Measurements from ENCODE around the gene MST1.

MST1 gene

GRCh38 chr3:49683162-49683561 lies 6.1 kb downstream of the MST1 start:
- Histone ChIP-seq H3K9me3 (no peaks in the 10 kb centered on the region), H3K27ac (no peak overlapping the region), H3K4me3 (ENCODE audit: low read depth in 1 of 2, low read length in 1 of 2) (no peak overlapping the region), H3K4me1 (ENCODE audit: control insufficient read depth in 1 of 2, insufficient read depth in 1 of 2, low read depth in 1 of 2, low read length in 1 of 2) (peaks cover 0 to 10% of the 10 kb centered on the region in 2 experiments), H3K27me3 (peaks cover 37% of the 10 kb centered on the region), H3K36me3 (peaks cover 70% of the 10 kb centered on the region)
- TF ChIP-seq, protein P1, sequence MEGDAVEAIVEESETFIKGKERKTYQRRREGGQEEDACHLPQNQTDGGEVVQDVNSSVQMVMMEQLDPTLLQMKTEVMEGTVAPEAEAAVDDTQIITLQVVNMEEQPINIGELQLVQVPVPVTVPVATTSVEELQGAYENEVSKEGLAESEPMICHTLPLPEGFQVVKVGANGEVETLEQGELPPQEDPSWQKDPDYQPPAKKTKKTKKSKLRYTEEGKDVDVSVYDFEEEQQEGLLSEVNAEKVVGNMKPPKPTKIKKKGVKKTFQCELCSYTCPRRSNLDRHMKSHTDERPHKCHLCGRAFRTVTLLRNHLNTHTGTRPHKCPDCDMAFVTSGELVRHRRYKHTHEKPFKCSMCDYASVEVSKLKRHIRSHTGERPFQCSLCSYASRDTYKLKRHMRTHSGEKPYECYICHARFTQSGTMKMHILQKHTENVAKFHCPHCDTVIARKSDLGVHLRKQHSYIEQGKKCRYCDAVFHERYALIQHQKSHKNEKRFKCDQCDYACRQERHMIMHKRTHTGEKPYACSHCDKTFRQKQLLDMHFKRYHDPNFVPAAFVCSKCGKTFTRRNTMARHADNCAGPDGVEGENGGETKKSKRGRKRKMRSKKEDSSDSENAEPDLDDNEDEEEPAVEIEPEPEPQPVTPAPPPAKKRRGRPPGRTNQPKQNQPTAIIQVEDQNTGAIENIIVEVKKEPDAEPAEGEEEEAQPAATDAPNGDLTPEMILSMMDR (IDR thresholded peaks at IDR 0.05), result no peak

DNA sequence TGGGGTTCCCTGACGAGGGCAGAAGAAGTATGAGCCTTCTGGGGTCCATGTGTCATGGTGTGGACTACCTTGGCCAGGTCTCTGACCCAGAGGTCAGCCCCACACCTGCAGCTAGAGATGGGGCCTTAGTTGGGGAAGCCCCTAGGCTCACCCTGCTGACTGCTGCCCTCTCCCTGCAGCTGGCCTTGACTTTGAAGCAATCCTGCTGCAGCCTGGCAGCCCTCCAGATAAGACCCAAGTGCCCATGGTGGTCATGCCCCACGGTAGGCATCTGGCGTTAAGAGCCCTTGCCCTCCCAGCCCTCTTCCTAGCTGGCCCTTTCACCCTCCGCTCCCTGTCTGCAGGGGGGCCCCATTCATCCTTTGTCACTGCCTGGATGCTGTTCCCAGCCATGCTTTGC lies 7.7 kb downstream of the MST1 start:
- H3K27ac ChIP-seq, result no peak overlapping the region
- no peak overlapping the region for H3K4me3 ChIP-seq (ENCODE audit: low read depth in 1 of 2, low read length in 1 of 2)
- H3K4me1 ChIP-seq (ENCODE audit: control insufficient read depth in 1 of 2, insufficient read depth in 1 of 2, low read depth in 1 of 2, low read length in 1 of 2), result peaks cover 0 to 4% of the 10 kb centered on the region in 2 experiments
- peaks cover 20% of the 10 kb centered on the region for H3K27me3 ChIP-seq
- peaks cover 86% of the 10 kb centered on the region for H3K36me3 ChIP-seq
- H3K9me3 ChIP-seq, result no peaks in the 10 kb centered on the region
- TF ChIP-seq, protein P1 (IDR thresholded peaks at IDR 0.05), result no peak

GRCh38 chr3:49681232-49681522 lies 8.1 kb downstream of the MST1 start:
- no peak overlapping the region for H3K4me3 ChIP-seq (ENCODE audit: low read depth in 1 of 2, low read length in 1 of 2)
- peaks cover 17% of the 10 kb centered on the region for H3K27me3 ChIP-seq
- TF ChIP-seq, protein P1 (IDR thresholded peaks at IDR 0.05), result no peak
- peaks cover 90% of the 10 kb centered on the region for H3K36me3 ChIP-seq
- peaks cover 0 to under 1% of the 10 kb centered on the region in 2 experiments for H3K4me1 ChIP-seq (ENCODE audit: control insufficient read depth in 1 of 2, insufficient read depth in 1 of 2, low read depth in 1 of 2, low read length in 1 of 2)
- no peaks in the 10 kb centered on the region for H3K9me3 ChIP-seq
- no peak overlapping the region for H3K27ac ChIP-seq

GRCh38 chr3:49680493-49681231 lies 8.6 kb downstream of the MST1 start:
- Histone ChIP-seq H3K4me3 (ENCODE audit: low read depth in 1 of 2, low read length in 1 of 2) (no peak overlapping the region), H3K27me3 (peaks cover 12% of the 10 kb centered on the region), H3K9me3 (no peaks in the 10 kb centered on the region), H3K27ac (no peak overlapping the region), H3K4me1 (ENCODE audit: control insufficient read depth in 1 of 2, insufficient read depth in 1 of 2, low read depth in 1 of 2, low read length in 1 of 2) (no peaks in the 10 kb centered on the region), H3K36me3 (peaks cover 95% of the 10 kb centered on the region)
- TF ChIP-seq, protein P1 (IDR thresholded peaks at IDR 0.05), result no peak

GRCh38 chr3:49675912-49676311 lies 13.4 kb downstream of the MST1 start:
- no peaks in the 10 kb centered on the region for H3K27me3 ChIP-seq
- H3K36me3 ChIP-seq, result peaks cover 53% of the 10 kb centered on the region
- H3K9me3 ChIP-seq, result no peaks in the 10 kb centered on the region
- peaks cover 19 to 20% of the 10 kb centered on the region in 2 experiments for H3K4me1 ChIP-seq (ENCODE audit: control insufficient read depth in 1 of 2, insufficient read depth in 1 of 2, low read depth in 1 of 2, low read length in 1 of 2)
- TF ChIP-seq, protein P1 (IDR thresholded peaks at IDR 0.05), result no peak
- no peak overlapping the region for H3K27ac ChIP-seq
- H3K4me3 ChIP-seq (ENCODE audit: low read depth in 1 of 2, low read length in 1 of 2), result no peak overlapping the region

All from neutrophil (primary cell).